Eye (tissue), 1 donor: ENCODE results near the gene CNTN4.
"Not testable (repeated sequence)": the region's sequence is repeated elsewhere in the genome, so short reads cannot be mapped to it uniquely, and the experiment has no call there.

Experiments used
- DNase-seq: peaks from one replicate; pipeline ENCODE4 v3.0.0-alpha.2; 2015

The CNTN4 gene

GRCh38 chr3:2526926-2527325, 428.3 kb downstream of the CNTN4 start:
- DNase-seq = no peak

GRCh38 chr3:2527328-2527727, 428.7 kb downstream of the CNTN4 start:
- not testable (repeated sequence) for DNase-seq

GRCh38 chr3:2534767-2535166, 436.1 kb downstream of the CNTN4 start:
- DNase-seq = not testable (repeated sequence)

GRCh38 chr3:2535206-2535605, 436.5 kb downstream of the CNTN4 start:
- DNase-seq = no peak

- no peak for DNase-seq
Observed at GRCh38 chr3:2536575-2536974, 437.9 kb downstream of the CNTN4 start.

- no peak for DNase-seq
Observed at GRCh38 chr3:2540115-2540514, 441.4 kb downstream of the CNTN4 start.

- DNase-seq = no peak
Observed at GRCh38 chr3:2543247-2543646, 444.6 kb downstream of the CNTN4 start.

- no peak for DNase-seq
Observed at GRCh38 chr3:2544212-2544611, 445.5 kb downstream of the CNTN4 start.

GRCh38 chr3:2544718-2545117, 446.1 kb downstream of the CNTN4 start:
- DNase-seq = no peak

GRCh38 chr3:2547049-2547448, 448.4 kb downstream of the CNTN4 start:
- no peak for DNase-seq

- DNase-seq = no peak
Observed at GRCh38 chr3:2554656-2555055, 456.0 kb downstream of the CNTN4 start.

GRCh38 chr3:2558796-2559195, 460.1 kb downstream of the CNTN4 start:
- DNase-seq = no peak

- no peak for DNase-seq
Observed at GRCh38 chr3:2567451-2567850, 468.8 kb downstream of the CNTN4 start.

- no peak for DNase-seq
Observed at GRCh38 chr3:2568156-2568555, 469.5 kb downstream of the CNTN4 start.

- DNase-seq = peak; percentile 24
Observed at GRCh38 chr3:2568929-2569328, 470.3 kb downstream of the CNTN4 start.

GRCh38 chr3:2577571-2577970, 478.9 kb downstream of the CNTN4 start:
- no peak for DNase-seq

GRCh38 chr3:2578560-2578959, 479.9 kb downstream of the CNTN4 start:
- DNase-seq = no peak

GRCh38 chr3:2579206-2579605, 480.5 kb downstream of the CNTN4 start:
- DNase-seq = no peak

GRCh38 chr3:2583046-2583445, 484.4 kb downstream of the CNTN4 start:
- DNase-seq = no peak

- DNase-seq = no peak
Observed at GRCh38 chr3:2589336-2589969, 490.8 kb downstream of the CNTN4 start.

- no peak for DNase-seq
Observed at GRCh38 chr3:2595486-2595885, 496.8 kb downstream of the CNTN4 start.

- no peak for DNase-seq
Observed at GRCh38 chr3:2597615-2598014, 498.9 kb downstream of the CNTN4 start.

- no peak for DNase-seq
Observed at GRCh38 chr3:2599471-2599870, 500.8 kb downstream of the CNTN4 start.

GRCh38 chr3:2603692-2604289, 505.1 kb downstream of the CNTN4 start:
- no peak for DNase-seq

- no peak for DNase-seq
Observed at GRCh38 chr3:2614578-2614977, 515.9 kb downstream of the CNTN4 start.
